T-helper 1 cell (primary cell): ENCODE measurements around the gene CLASRP.

ENCODE experiments used
- DNase-seq, 5 donors: peaks; one replicate each; pipeline ENCODE4 v3.0.0-alpha.2; 2012 to 2020

CLASRP gene

GRCh38 chr19:45061965-45062364, 23.1 kb downstream of the CLASRP start:
- no peak for DNase-seq

GRCh38 chr19:45063851-45064801, 25.3 kb downstream of the CLASRP start:
- no peak for DNase-seq

GRCh38 chr19:45066921-45067661, 28.2 kb downstream of the CLASRP start:
- no peak for DNase-seq

- no peak for DNase-seq
Measured at GRCh38 chr19:45068041-45068440, 29.2 kb downstream of the CLASRP start.

- no peak for DNase-seq
Measured at GRCh38 chr19:45069056-45069455, 30.2 kb downstream of the CLASRP start.

- no peak for DNase-seq
Measured at GRCh38 chr19:45070214-45070613, 31.4 kb downstream of the CLASRP start.

GRCh38 chr19:45070861-45071544, 32.2 kb downstream of the CLASRP start:
- DNase-seq = no peak

- no peak for DNase-seq
Measured at GRCh38 chr19:45071545-45071938, 32.7 kb downstream of the CLASRP start.

GRCh38 chr19:45071969-45072790, 33.3 kb downstream of the CLASRP start:
- no peak for DNase-seq

- no peak for DNase-seq
Measured at GRCh38 chr19:45074744-45075300, 36.0 kb downstream of the CLASRP start.

GRCh38 chr19:45075301-45076028, 36.6 kb downstream of the CLASRP start:
- peak in 3 of 5 donors; percentile 23 to 64 (median 24) for DNase-seq

GRCh38 chr19:45076029-45076850, 37.4 kb downstream of the CLASRP start, which contains the start of gene ZNF296:
ZNF296 (minus strand) TSS chr19:45076478; CDS start chr19:45076373, 105 bp downstream.
- peak; percentile 65 to 84 (median 71) for DNase-seq

- no peak for DNase-seq
Measured at GRCh38 chr19:45076851-45077730, 38.2 kb downstream of the CLASRP start.

GRCh38 chr19:45078390-45079062, 39.7 kb downstream of the CLASRP start:
- no peak for DNase-seq

- peak; percentile 52 to 77 (median 63) for DNase-seq
Measured at GRCh38 chr19:45079063-45079910, 40.4 kb downstream of the CLASRP start, which contains the start of gene GEMIN7. GEMIN7 (plus strand) TSS chr19:45079260; CDS start chr19:45090115, 10,855 bp downstream.

GRCh38 chr19:45079911-45080370, 41.1 kb downstream of the CLASRP start:
- DNase-seq = no peak

GRCh38 chr19:45082170-45082569, 43.3 kb downstream of the CLASRP start:
- DNase-seq = no peak
